Keratinocyte (primary cell): ENCODE data around the gene PHF14. TPM values are rescaled to one million over a fixed set of nuclear protein-coding genes. Genes with fewer than 3 reads are reported as not detected.
A peak's percentile ranks its signal among the peaks of the same experiment; 100 is the strongest.

Experiments used
- DNase-seq: peaks from one replicate; pipeline ENCODE4 v3.0.0-alpha.2; 2011; ENCODE audit warnings: low read depth, missing footprints, low spot score
- FAIRE-seq: peaks from 2 replicates; lab custom pipeline; 2011; peaks lifted over from hg19 to GRCh38; lab: Jason Lieb, UNC
- H2AFZ ChIP-seq: 2 replicates; pipeline ENCODE4 v1.6.0; 2012; ENCODE audit warnings: low read length, control low read depth, inconsistent platforms; ENCODE audit not compliant: control insufficient read depth
- H3K27ac ChIP-seq: 2 replicates; pipeline ENCODE4 v1.5.1; 2011; ENCODE audit warnings: low read length; ENCODE audit not compliant: control insufficient read depth, insufficient read depth
- H3K27me3 ChIP-seq: 3 replicates; pipeline ENCODE4 v1.6.0; 2011; ENCODE audit warnings: low read length; ENCODE audit not compliant: control insufficient read depth, insufficient read depth; ENCODE audit errors: extremely low read depth
- H3K36me3 ChIP-seq, 2 experiments: 2 replicates in 1 of 2; 3 replicates in 1 of 2; pipeline ENCODE4 v1.5.1; 2011; ENCODE audit warnings: low read length in 2 of 2, mild to moderate bottlenecking in 1 of 2; ENCODE audit not compliant: control insufficient read depth in 2 of 2, insufficient read depth in 2 of 2; ENCODE audit errors: extremely low read depth in 1 of 2
- H3K4me1 ChIP-seq: 3 replicates; pipeline ENCODE4 v1.5.1; 2011; ENCODE audit warnings: low read length; ENCODE audit not compliant: control insufficient read depth, insufficient read depth; ENCODE audit errors: extremely low read depth
- H3K4me2 ChIP-seq: 3 replicates; pipeline ENCODE4 v1.6.0; 2011; ENCODE audit warnings: low read depth, low read length; ENCODE audit not compliant: control insufficient read depth, insufficient read depth; ENCODE audit errors: extremely low read depth
- H3K4me3 ChIP-seq, 3 experiments: fragments of 200-600 bp in 1 of 3; sonication (generic) in 1 of 3; 2 replicates in 2 of 3; 3 replicates in 1 of 3; pipeline ENCODE4 v1.5.1; 2011 to 2016; ENCODE audit warnings: low read length in 3 of 3, mild to moderate bottlenecking in 3 of 3, control low read depth in 2 of 3, inconsistent platforms in 1 of 3, low read depth in 1 of 3, mixed read lengths in 1 of 3, mixed run types in 1 of 3, moderate library complexity in 1 of 3; ENCODE audit not compliant: control insufficient read depth in 2 of 3, insufficient read depth in 2 of 3; ENCODE audit errors: extremely low read depth in 1 of 3
- H3K79me2 ChIP-seq: 2 replicates; pipeline ENCODE4 v1.6.0; 2012; ENCODE audit warnings: low read length; ENCODE audit not compliant: control insufficient read depth, insufficient read depth
- H3K9ac ChIP-seq: 3 replicates; pipeline ENCODE4 v1.6.0; 2011; ENCODE audit warnings: low read length; ENCODE audit not compliant: control insufficient read depth, insufficient read depth; ENCODE audit errors: extremely low read depth
- H3K9me1 ChIP-seq: 3 replicates; pipeline ENCODE4 v1.6.0; 2011; ENCODE audit warnings: low read length; ENCODE audit not compliant: control insufficient read depth, insufficient read depth; ENCODE audit errors: extremely low read depth
- H3K9me3 ChIP-seq: 2 replicates; pipeline ENCODE4 v1.5.1; 2012; ENCODE audit warnings: low read depth, low read length; ENCODE audit not compliant: control insufficient read depth
- H4K20me1 ChIP-seq: 3 replicates; pipeline ENCODE4 v1.6.0; 2011; ENCODE audit warnings: low read length; ENCODE audit not compliant: control insufficient read depth, insufficient read depth; ENCODE audit errors: extremely low read depth
- CTCF ChIP-seq, 3 experiments: IDR thresholded peaks in 1 of 3; conservative IDR thresholded peaks in 1 of 3; optimal IDR thresholded peaks in 1 of 3; 2 replicates in 2 of 3; 3 replicates in 1 of 3; pipeline versions ENCODE3 to v1.5.1; 2011; ENCODE audit warnings: low read length in 3 of 3, mild to moderate bottlenecking in 3 of 3, moderate library complexity in 2 of 3, control low read depth in 1 of 3, inconsistent platforms in 1 of 3; ENCODE audit not compliant: insufficient read depth in 2 of 3; ENCODE audit errors: extremely low read depth in 1 of 3
- EZH2 ChIP-seq: IDR thresholded peaks from one replicate; pipeline ENCODE4 v1.6.1; 2012; ENCODE audit warnings: inconsistent platforms, mild to moderate bottlenecking, low read length, moderate library complexity
- dilution Hi-C: fragments of 300-500 bp; cut with MboI; formaldehyde crosslinking; loops from one replicate; pipeline ENCODE4 v1.7.0; 2020; ENCODE audit warnings: low sequenced_read_pairs; ENCODE audit not compliant: extremely low pct_ligation_motif_present
- polyA plus RNA-seq, 5 experiments: library from polyadenylated mRNA; depleted of rRNA in 3 of 5; stranded (reverse) in 3 of 5; stranded (forward) in 1 of 5; unstranded in 1 of 5; fragments of >200 nt; gene quantifications; 1 replicate in 1 of 5; 2 replicates in 3 of 5; 3 replicates in 1 of 5; pipeline versions ENCODE4 v1.2.1 to v1.2.3, GENCODE V29; 2011 to 2012; ENCODE audit warnings: missing spikeins in 2 of 5, low read depth in 1 of 5, low replicate concordance in 1 of 5

PHF14 gene
- polyA plus RNA-seq, 1 donor (not counting 4 experiments of a cell fraction or from before 2014, with no cell fraction given), result 16.9 TPM

GRCh38 chr7:11083214-11083568 lies 109.5 kb downstream of the PHF14 start:
- no peak overlapping the region for H3K4me3 ChIP-seq
- H3K4me2 ChIP-seq, result no peak overlapping the region
- H4K20me1 ChIP-seq, result no peaks in the 10 kb centered on the region
- no peaks in the 10 kb centered on the region for H3K9me1 ChIP-seq
- dilution Hi-C loops, result no loop called here
- TF ChIP-seq EZH2 (no peak), CTCF (optimal IDR thresholded peaks at IDR 0.05 in 1 of 3, IDR thresholded peaks at IDR 0.05 in 1 of 3, conservative IDR thresholded peaks at IDR 0.05 in 1 of 3; ENCODE audit: extremely low read depth in 1 of 3, insufficient read depth in 2 of 3, low read length in 3 of 3) (no peak)
- no peak for DNase-seq
- no peaks in the 10 kb centered on the region for H3K27me3 ChIP-seq
- H3K27ac ChIP-seq, result peak overlapping the region; percentile 1
- no peak overlapping the region for H2AFZ ChIP-seq
- no peaks in the 10 kb centered on the region for H3K9me3 ChIP-seq
- no peaks in the 10 kb centered on the region for H3K36me3 ChIP-seq
- no peak for FAIRE-seq
- no peak overlapping the region for H3K9ac ChIP-seq
- H3K79me2 ChIP-seq, result no peaks in the 10 kb centered on the region
- peaks cover 7% of the 10 kb centered on the region for H3K4me1 ChIP-seq

DNA sequence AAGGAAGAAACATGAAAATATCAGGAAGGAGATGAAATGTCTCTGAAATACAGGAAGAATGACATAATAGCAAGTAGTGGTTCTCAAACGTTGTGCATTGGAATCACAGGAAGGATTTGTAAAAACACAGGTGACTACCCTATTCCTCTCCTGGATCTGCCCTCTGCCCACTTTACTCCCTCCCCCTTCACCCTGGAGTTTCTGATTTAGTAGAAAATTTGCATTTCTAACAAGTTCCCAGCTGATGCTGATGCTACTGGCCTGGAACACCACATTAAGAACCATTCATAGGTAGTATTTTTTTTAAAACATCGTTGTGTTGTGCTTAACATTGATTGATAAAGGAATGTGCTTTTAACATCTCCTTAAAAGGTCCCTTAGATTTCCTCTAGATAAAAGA lies 130.9 kb downstream of the PHF14 start:
- no peak for TF ChIP-seq CTCF (optimal IDR thresholded peaks at IDR 0.05 in 1 of 3, IDR thresholded peaks at IDR 0.05 in 1 of 3, conservative IDR thresholded peaks at IDR 0.05 in 1 of 3; ENCODE audit: extremely low read depth in 1 of 3, insufficient read depth in 2 of 3, low read length in 3 of 3)
- no peak for TF ChIP-seq EZH2
- dilution Hi-C loops, result no loop called here

More for the DNA sequence above, 130.9 kb downstream of the PHF14 start:
- Histone ChIP-seq H4K20me1 (no peaks in the 10 kb centered on the region), H3K9me1 (no peaks in the 10 kb centered on the region), H3K9me3 (no peaks in the 10 kb centered on the region), H3K4me3 (no peak overlapping the region), H3K27ac (no peak overlapping the region), H3K79me2 (no peaks in the 10 kb centered on the region), H3K27me3 (no peaks in the 10 kb centered on the region), H3K4me1 (no peaks in the 10 kb centered on the region), H2AFZ (no peak overlapping the region), H3K9ac (no peak overlapping the region), H3K4me2 (no peak overlapping the region), H3K36me3 (no peaks in the 10 kb centered on the region)
- no peak for FAIRE-seq
- DNase-seq, result no peak
